Activated B cell treated with CpG ODN at 0.5 μM for 24 hours (primary cell): ENCODE data around the gene RTN4. TPM values are rescaled to one million over a fixed set of nuclear protein-coding genes. Genes with fewer than 3 reads are reported as not detected.
"Not testable (repeated sequence)": the region's sequence is repeated elsewhere in the genome, so short reads cannot be mapped to it uniquely, and the experiment has no call there.

Experiments used
- ATAC-seq: fragments of 200-7000 bp; cut with Tn5 transposase; one replicate; pipeline ENCODE4 v1.10.0; 2021; ENCODE audit warnings: low read depth, mild to moderate bottlenecking, moderate library complexity
- CTCF ChIA-PET: fragments of 350-600 bp; sonication (Branson Sonifier 250); formaldehyde crosslinking; loops from one replicate; lab custom pipeline; 2021; ENCODE audit warnings: antibody characterized with exemption; lab: Charles Lee
- POLR2A ChIA-PET: fragments of 350-600 bp; sonication (Branson Sonifier 250); formaldehyde crosslinking; loops from one replicate; lab custom pipeline; 2021; ENCODE audit warnings: antibody characterized with exemption; lab: Charles Lee
- DNase-seq: peaks from one replicate; pipeline ENCODE4 v3.0.0; 2022
- H3K27ac Mint-ChIP-seq: one replicate; pipeline ENCODE4 v1.8.0; 2020; ENCODE audit warnings: mixed read lengths
- H3K27me3 Mint-ChIP-seq: one replicate; pipeline ENCODE4 v1.8.0; 2021; ENCODE audit warnings: mixed read lengths
- H3K36me3 Mint-ChIP-seq: one replicate; pipeline ENCODE4 v1.8.0; 2021; ENCODE audit warnings: low read depth, mixed read lengths
- H3K4me1 Mint-ChIP-seq: one replicate; pipeline ENCODE4 v1.8.0; 2021; ENCODE audit warnings: mixed read lengths
- H3K4me3 Mint-ChIP-seq: one replicate; pipeline ENCODE4 v1.8.0; 2020; ENCODE audit warnings: mild to moderate bottlenecking, mixed read lengths
- H3K9me3 Mint-ChIP-seq: one replicate; pipeline ENCODE4 v1.8.0; 2020; ENCODE audit warnings: mixed read lengths
- intact Hi-C: fragments of 100-400 bp; cut with micrococcal nuclease; formaldehyde crosslinking; loops from one replicate; pipeline ENCODE4 v1.15.1; 2024
- total RNA-seq: library from RNA; stranded (reverse); gene quantifications from 2 replicates; pipeline ENCODE4 v1.2.3, GENCODE V29; 2022
- TF ChIP-seq, protein P1 (sequence below): fragments of 200-600 bp; IDR thresholded peaks from one replicate; pipeline ENCODE4 v1.8.0; 2022; ENCODE audit warnings: antibody characterized with exemption, mild to moderate bottlenecking

RTN4 gene
- total RNA-seq, 1 donor from 2014 or later = 60.5 TPM

DNA sequence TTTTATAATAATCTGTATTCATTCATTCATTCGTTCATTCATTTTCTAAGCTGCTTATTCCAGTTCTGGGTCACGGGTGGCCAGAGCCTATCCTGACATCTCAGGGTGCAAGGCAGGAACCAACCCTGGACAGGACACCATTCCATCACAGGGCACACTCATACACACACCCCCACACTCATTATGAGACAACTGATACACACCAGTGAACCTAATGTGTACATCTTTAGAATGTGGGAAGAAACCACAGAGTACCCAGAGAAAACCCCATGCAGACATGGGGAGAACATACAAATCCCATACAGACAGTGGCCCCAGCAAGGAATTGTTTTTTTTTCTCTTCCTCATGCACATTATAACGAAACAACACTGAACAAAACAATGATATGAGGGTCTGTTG, 54.7 kb downstream of the RTN4 start:
- TF ChIP-seq, protein P1, sequence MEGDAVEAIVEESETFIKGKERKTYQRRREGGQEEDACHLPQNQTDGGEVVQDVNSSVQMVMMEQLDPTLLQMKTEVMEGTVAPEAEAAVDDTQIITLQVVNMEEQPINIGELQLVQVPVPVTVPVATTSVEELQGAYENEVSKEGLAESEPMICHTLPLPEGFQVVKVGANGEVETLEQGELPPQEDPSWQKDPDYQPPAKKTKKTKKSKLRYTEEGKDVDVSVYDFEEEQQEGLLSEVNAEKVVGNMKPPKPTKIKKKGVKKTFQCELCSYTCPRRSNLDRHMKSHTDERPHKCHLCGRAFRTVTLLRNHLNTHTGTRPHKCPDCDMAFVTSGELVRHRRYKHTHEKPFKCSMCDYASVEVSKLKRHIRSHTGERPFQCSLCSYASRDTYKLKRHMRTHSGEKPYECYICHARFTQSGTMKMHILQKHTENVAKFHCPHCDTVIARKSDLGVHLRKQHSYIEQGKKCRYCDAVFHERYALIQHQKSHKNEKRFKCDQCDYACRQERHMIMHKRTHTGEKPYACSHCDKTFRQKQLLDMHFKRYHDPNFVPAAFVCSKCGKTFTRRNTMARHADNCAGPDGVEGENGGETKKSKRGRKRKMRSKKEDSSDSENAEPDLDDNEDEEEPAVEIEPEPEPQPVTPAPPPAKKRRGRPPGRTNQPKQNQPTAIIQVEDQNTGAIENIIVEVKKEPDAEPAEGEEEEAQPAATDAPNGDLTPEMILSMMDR = no peak
- no peak for ATAC-seq
- POLR2A ChIA-PET = interaction anchor here (0.6 kb wide), 1 partner anchor 124 kb away, joined by 4 read pairs; no protein-coding TSS in a partner anchor

DNA sequence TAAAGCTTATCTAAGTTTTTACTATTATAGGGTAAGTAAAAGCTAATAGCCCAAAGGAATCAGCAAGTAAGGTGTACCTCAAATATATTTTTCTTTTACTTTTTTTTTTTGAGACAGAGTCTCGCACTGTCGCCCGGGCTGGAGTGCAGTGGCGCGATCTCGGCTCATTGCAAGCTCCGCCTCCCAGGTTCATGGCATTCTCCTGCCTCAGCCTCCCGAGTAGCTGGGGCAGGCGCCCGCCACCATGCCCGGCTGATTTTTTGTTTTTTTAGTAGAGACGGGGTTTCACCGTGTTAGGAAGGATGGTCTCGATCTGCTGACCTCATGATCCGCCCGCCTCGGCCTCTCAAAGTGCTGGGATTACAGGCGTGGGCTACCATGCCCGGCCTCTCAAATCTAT, 59.6 kb downstream of the RTN4 start:
- POLR2A ChIA-PET, ATAC-seq, H3K27ac Mint-ChIP-seq, intact Hi-C loops, DNase-seq, CTCF ChIA-PET, H3K9me3 Mint-ChIP-seq, H3K4me3 Mint-ChIP-seq, H3K27me3 Mint-ChIP-seq: not testable (repeated sequence)
- peaks cover 30% of the 10 kb centered on the region for H3K4me1 Mint-ChIP-seq
- peaks cover 19% of the 10 kb centered on the region for H3K36me3 Mint-ChIP-seq

More for the DNA sequence above, 54.7 kb downstream of the RTN4 start:
- H3K36me3 Mint-ChIP-seq = no peaks in the 10 kb centered on the region
- no peak for DNase-seq
- no peaks in the 10 kb centered on the region for H3K9me3 Mint-ChIP-seq
- intact Hi-C loops = no loop called here
- H3K4me1 Mint-ChIP-seq = peaks cover 68% of the 10 kb centered on the region
- H3K27me3 Mint-ChIP-seq = no peaks in the 10 kb centered on the region
- H3K4me3 Mint-ChIP-seq = no peak overlapping the region
- CTCF ChIA-PET = no interaction called here
- no peak overlapping the region for H3K27ac Mint-ChIP-seq

DNA sequence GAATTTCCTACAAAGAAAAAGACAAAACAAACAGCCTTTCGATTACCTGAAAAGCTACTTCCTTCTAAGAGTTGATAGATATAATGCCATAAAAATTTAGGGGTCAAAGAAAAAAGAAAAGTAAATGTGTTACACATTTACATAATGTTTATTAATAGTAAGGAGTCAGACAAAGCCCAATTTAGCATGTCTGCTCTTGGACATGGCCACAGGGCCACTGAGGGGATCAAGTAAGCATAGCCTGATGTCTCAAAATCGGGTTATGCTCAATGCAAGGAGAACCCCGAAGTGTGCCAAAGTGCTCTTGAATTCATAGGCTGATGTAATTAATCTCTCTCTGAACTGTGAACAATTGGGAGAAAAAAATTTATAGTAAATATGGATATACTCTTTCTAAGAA, 61.6 kb downstream of the RTN4 start:
- no peak overlapping the region for H3K4me3 Mint-ChIP-seq
- ChIA-PET CTCF (no interaction called here), POLR2A (no interaction called here)
- no peak overlapping the region for H3K27ac Mint-ChIP-seq
- no peaks in the 10 kb centered on the region for H3K27me3 Mint-ChIP-seq
- TF ChIP-seq, protein P1 = no peak
- ATAC-seq (no peak), DNase-seq (no peak)
- H3K36me3 Mint-ChIP-seq = peaks cover 27% of the 10 kb centered on the region
- H3K9me3 Mint-ChIP-seq = no peaks in the 10 kb centered on the region
- intact Hi-C loops = no loop called here
- H3K4me1 Mint-ChIP-seq = peaks cover 16% of the 10 kb centered on the region

DNA sequence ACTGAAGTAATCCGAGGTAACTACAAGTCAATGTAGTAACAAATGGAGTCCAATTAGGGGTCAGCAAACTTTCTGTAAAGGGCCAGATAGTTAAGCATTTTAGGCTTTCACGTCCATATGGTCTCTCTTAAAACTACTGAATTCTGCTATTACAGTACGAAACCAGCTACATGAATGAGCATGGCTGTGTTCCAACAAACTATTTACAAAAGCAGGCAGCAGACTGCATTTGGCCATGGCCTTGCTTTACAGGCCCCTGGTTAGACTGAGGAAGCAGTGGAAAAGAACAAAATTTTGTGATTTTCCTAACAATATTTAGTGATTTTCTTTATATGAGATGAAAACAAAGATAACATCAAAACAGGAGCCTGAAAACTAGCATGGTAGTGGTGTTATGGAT, 64.0 kb downstream of the RTN4 start:
- CTCF ChIA-PET = no interaction called here
- POLR2A ChIA-PET = no interaction called here
- DNase-seq (no peak), ATAC-seq (no peak)
- Mint-ChIP-seq H3K9me3 (no peaks in the 10 kb centered on the region), H3K27me3 (no peaks in the 10 kb centered on the region), H3K36me3 (peaks cover 40% of the 10 kb centered on the region), H3K27ac (no peak overlapping the region), H3K4me3 (no peak overlapping the region), H3K4me1 (peaks cover 3% of the 10 kb centered on the region)
- intact Hi-C loops = loop anchor here (1.0 kb wide), 1 partner anchor 13 kb away; no protein-coding TSS in a partner anchor
- TF ChIP-seq, protein P1 = no peak

DNA sequence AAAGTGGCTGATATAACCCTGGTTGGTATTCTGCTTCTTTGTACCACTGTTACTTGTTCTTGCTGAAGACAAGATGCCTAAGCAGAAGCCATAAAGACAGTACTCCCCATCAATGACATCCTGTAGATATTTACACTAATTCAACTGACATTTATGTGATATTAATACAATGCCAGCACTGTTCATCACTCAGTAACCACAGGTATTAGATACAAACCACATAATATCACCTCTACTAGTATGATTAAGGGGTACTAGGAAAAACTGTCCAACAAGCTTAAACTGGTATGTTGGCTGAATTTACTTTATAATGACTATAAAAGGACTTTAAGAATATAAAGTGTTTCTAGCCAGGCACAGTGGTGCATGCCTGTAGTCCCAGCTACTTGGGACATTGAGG, 65.8 kb downstream of the RTN4 start:
- POLR2A ChIA-PET = no interaction called here
- TF ChIP-seq, protein P1 = no peak
- no peaks in the 10 kb centered on the region for H3K27me3 Mint-ChIP-seq
- DNase-seq = no peak
- H3K4me3 Mint-ChIP-seq = no peak overlapping the region
- CTCF ChIA-PET = no interaction called here
- peaks cover 47% of the 10 kb centered on the region for H3K36me3 Mint-ChIP-seq
- no peak for ATAC-seq
- H3K27ac Mint-ChIP-seq = no peak overlapping the region
- H3K4me1 Mint-ChIP-seq = peaks cover 3% of the 10 kb centered on the region
- H3K9me3 Mint-ChIP-seq = no peaks in the 10 kb centered on the region
- intact Hi-C loops = no loop called here
